Measurements from ENCODE around the gene MTCL1.

Gene MTCL1

GRCh38 chr18:8821531-8821930 lies 116.2 kb downstream of the MTCL1 start:
- no peak overlapping the region for H3K27ac ChIP-seq
- no peak for TF ChIP-seq CTCF (IDR thresholded peaks at IDR 0.05)
- H3K4me3 ChIP-seq = no peak overlapping the region
- no peak for DNase-seq (ENCODE audit: low spot score)

GRCh38 chr18:8822643-8823042 lies 117.3 kb downstream of the MTCL1 start:
- TF ChIP-seq CTCF (IDR thresholded peaks at IDR 0.05) = no peak
- H3K4me3 ChIP-seq = no peak overlapping the region
- no peak for DNase-seq (ENCODE audit: low spot score)
- H3K27ac ChIP-seq = no peak overlapping the region

- no peak overlapping the region for H3K27ac ChIP-seq
- no peak for TF ChIP-seq CTCF (IDR thresholded peaks at IDR 0.05)
- DNase-seq (ENCODE audit: low spot score) = no peak
- no peak overlapping the region for H3K4me3 ChIP-seq
These were observed 118.2 kb downstream of the MTCL1 start for GRCh38 chr18:8823530-8823929.

- H3K27ac ChIP-seq = no peak overlapping the region
- H3K4me3 ChIP-seq = no peak overlapping the region
- TF ChIP-seq CTCF (IDR thresholded peaks at IDR 0.05) = no peak
- DNase-seq (ENCODE audit: low spot score) = no peak
These were observed 119.5 kb downstream of the MTCL1 start for GRCh38 chr18:8824846-8825245.

GRCh38 chr18:8825273-8825672 lies 119.9 kb downstream of the MTCL1 start:
- Histone ChIP-seq H3K27ac (no peak overlapping the region), H3K4me3 (no peak overlapping the region)
- TF ChIP-seq CTCF (IDR thresholded peaks at IDR 0.05) = no peak
- no peak for DNase-seq (ENCODE audit: low spot score)

GRCh38 chr18:8825729-8826375 lies 120.5 kb downstream of the MTCL1 start:
- no peak overlapping the region for H3K27ac ChIP-seq
- no peak for DNase-seq (ENCODE audit: low spot score)
- no peak for TF ChIP-seq CTCF (IDR thresholded peaks at IDR 0.05)

GRCh38 chr18:8826514-8826913 lies 121.2 kb downstream of the MTCL1 start:
- Histone ChIP-seq H3K27ac (no peak overlapping the region), H3K4me3 (no peak overlapping the region)
- TF ChIP-seq CTCF (IDR thresholded peaks at IDR 0.05) = no peak
- no peak for DNase-seq (ENCODE audit: low spot score)

More at GRCh38 chr18:8825729-8826375, 120.5 kb downstream of the MTCL1 start:
- H3K4me3 ChIP-seq = no peak overlapping the region

Measured in coronary artery (tissue), 2 donors.